GM19099 (cell line): ENCODE measurements around the gene GSC2.
A peak's percentile ranks its signal among the peaks of the same experiment; 100 is the strongest.

Source experiments
- POLR2A ChIP-seq: IDR thresholded peaks from 3 replicates; pipeline ENCODE4 v1.6.1; 2011; ENCODE audit warnings: low read depth; ENCODE audit not compliant: insufficient read length; ENCODE audit errors: extremely low read depth

The GSC2 gene

GRCh38 chr22:19124377-19124776 lies 25.7 kb downstream of the GSC2 start:
- no peak for TF ChIP-seq POLR2A

GRCh38 chr22:19123936-19124335 lies 26.2 kb downstream of the GSC2 start:
- TF ChIP-seq POLR2A, result no peak

- TF ChIP-seq POLR2A, result no peak
These were observed 27.2 kb downstream of the GSC2 start for GRCh38 chr22:19122752-19123492.

- peak; percentile 84 for TF ChIP-seq POLR2A
These were observed 27.8 kb downstream of the GSC2 start, which contains the start of gene DGCR2 for GRCh38 chr22:19122143-19122751. DGCR2 (minus strand) TSS chr22:19122412; CDS start chr22:19122206, 206 bp downstream.

- TF ChIP-seq POLR2A, result no peak
These were observed 28.4 kb downstream of the GSC2 start for GRCh38 chr22:19121631-19122142.

GRCh38 chr22:19120829-19121630 lies 29.1 kb downstream of the GSC2 start:
- TF ChIP-seq POLR2A, result no peak

- no peak for TF ChIP-seq POLR2A
These were observed 30.1 kb downstream of the GSC2 start for GRCh38 chr22:19119949-19120348.

- no peak for TF ChIP-seq POLR2A
These were observed 31.7 kb downstream of the GSC2 start for GRCh38 chr22:19118329-19118880.

- no peak for TF ChIP-seq POLR2A
These were observed 33.0 kb downstream of the GSC2 start for GRCh38 chr22:19117111-19117512.

GRCh38 chr22:19115628-19116027 lies 34.5 kb downstream of the GSC2 start:
- no peak for TF ChIP-seq POLR2A

- no peak for TF ChIP-seq POLR2A
These were observed 35.0 kb downstream of the GSC2 start for GRCh38 chr22:19114984-19115552.

GRCh38 chr22:19113429-19113828 lies 36.7 kb downstream of the GSC2 start:
- TF ChIP-seq POLR2A, result no peak

GRCh38 chr22:19111584-19111983 lies 38.5 kb downstream of the GSC2 start:
- TF ChIP-seq POLR2A, result no peak

GRCh38 chr22:19111140-19111539 lies 39.0 kb downstream of the GSC2 start:
- TF ChIP-seq POLR2A, result no peak

GRCh38 chr22:19110646-19111045 lies 39.4 kb downstream of the GSC2 start:
- no peak for TF ChIP-seq POLR2A
